HCEC 1CT (cell line): ENCODE results near the gene FOSL2.
"Not testable (repeated sequence)": the region's sequence is repeated elsewhere in the genome, so short reads cannot be mapped to it uniquely, and the experiment has no call there.

ENCODE experiments used
- DNase-seq: peaks from one replicate; pipeline ENCODE4 v3.0.0-alpha.2; 2017

FOSL2 gene

DNA sequence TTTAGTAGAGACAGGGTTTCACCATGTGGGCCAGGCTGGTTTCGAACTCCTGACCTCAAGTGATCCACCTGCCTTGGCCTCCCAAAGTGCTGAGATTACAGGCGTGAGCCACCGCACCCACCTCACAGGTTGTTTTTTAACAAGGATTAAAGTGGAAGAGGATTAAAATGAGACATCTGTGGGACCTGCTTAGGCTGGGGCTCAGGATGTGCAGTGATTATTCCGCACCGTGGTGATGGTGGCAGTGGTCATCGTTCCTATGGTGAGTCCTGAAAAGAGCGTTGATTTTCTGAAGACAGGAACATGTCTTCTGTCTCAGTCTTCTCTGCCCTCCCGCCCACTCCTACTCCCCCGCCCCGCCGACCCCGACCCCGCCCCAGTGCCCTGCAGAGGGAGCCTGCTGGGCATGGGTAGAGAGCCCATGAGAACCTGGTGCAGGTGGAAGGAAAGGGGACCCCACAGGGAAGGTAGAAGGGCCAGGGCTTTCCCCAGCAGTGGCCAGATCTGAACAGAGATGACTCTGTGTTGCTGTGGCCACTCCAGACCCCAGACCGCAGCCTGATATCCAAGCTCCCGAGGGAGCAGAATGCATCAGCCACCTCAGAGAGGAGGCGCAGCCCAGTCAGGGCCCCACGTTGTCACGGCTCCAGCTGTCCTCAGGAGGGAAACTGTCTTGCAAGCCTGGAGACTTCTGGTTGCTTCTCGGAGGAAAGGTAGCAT lies 34.5 kb upstream of the FOSL2 start:
- no peak for DNase-seq

DNA sequence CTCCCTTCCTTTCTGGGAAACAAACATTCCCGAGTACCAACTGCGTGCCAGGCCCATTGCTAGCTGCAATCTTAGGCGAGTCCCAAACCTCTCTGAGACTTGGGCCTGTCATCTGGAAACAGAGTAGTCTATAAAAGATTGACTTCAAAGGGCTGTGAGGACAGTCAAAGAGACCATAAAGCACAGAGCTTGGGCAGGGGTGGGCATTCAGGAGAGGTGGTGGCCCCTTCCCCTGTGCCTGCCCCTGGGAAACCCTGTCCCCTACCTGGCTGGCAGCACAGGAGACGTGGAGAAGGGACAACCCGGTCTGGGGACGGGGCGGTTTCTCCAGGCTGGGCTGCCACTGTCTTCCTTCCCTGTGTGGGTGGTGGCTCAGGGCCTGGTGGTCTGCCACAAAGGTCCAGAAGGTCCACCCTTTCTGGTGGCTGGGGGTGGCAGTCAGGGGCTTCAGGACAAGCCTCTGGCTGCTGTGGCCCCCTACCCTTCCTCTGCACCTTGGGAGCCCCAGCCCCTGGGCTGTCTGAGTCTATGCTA lies 33.9 kb upstream of the FOSL2 start:
- no peak for DNase-seq

DNA sequence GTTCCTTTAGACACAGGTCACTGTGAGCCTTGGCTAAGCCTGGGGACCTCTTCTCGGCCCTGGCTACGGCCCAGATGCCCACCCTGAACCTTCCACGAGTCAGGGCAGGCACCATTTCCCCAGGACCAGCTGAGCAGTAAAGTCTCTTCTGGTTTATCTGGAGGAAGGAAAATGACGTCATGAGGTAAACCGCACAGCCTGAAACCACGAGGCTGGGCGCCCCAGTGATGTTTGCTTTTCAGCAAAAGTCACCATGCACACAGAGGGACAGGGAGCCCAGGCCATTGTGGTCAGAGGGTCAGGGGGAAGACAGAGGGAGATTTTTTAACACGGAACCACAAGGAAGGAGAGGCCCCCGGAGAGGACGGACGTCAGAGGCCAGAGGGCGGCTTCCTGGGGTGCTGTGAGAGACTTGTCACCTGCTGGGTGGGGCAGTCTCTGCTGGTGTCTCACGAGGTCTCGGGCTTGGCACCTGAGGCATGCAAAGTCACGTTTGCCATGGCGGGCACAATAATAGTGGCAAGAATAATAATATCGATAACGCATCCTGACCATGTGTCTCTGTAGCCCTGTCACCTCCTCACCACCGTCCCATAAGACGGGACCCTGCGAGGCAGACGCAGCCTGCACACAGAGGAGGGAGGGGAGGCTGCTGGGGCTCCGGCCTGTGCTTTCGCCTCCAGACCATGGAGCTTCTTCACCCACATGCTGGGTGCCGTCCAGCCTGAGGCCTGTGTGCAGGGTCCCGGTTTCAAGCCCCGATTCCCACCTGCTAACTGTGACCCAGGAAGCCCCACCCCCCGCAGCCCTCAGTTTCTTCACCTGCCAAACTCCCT lies 33.2 kb upstream of the FOSL2 start:
- DNase-seq = no peak

DNA sequence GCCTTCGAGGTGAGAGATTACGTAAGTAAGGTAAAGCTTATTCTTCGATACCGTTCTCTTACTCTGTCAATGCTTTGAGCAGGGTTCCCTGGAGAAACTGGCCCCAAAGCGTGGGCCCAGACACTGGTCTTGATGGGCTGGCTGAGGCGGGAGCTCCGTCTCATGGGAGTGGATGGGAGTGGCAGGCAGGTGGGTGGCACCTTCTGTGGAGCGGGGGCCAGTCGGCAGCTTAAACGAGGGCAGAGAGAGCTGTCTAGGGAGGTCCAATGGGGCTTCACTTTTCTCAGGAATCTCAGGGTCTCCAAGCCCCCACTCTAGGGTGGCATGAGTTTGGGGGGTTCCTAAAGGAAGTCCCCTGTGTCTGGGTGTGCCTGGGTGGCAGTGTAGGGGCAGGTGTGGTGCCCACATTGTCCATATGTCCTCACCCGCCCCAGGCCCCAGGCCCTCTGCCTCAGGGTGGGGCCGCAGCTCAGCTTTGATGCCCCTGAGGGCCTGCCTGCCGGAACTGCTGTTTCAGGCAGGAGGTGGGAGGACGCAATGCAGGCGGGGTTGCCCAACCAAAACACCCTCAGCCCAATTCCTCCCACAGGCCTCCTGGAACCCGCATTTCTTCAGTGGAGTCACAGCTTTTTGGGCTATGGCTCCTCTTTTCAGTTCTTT lies 32.5 kb upstream of the FOSL2 start:
- DNase-seq = no peak

DNA sequence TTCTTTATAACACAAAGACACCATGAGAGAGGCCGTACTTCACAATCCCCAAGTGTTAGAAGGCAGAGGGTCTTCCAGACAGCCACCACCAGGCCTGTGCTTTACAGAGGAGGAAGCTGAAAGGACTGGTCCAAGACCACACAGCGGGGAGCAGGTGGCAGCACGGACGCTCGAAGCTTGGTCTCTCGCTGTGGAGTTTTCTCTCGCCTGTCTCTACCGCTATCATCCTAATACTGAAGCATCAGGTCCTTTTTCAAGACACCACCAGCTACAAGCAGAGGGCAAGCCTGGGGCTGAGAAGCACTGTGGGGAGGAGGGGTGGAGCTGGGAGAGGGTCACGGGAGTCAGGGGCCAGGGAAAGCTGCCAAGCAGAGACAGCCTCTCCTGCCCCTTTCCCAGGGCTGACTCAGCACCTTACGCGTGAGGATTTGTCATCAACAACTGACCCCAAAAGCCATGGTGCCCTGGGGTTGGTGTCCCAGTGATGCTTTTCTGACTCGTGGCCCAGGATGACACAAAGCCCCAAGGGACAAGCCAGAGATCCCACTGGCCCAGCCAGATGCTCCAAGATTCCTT lies 31.9 kb upstream of the FOSL2 start:
- DNase-seq = peak; percentile 69

DNA sequence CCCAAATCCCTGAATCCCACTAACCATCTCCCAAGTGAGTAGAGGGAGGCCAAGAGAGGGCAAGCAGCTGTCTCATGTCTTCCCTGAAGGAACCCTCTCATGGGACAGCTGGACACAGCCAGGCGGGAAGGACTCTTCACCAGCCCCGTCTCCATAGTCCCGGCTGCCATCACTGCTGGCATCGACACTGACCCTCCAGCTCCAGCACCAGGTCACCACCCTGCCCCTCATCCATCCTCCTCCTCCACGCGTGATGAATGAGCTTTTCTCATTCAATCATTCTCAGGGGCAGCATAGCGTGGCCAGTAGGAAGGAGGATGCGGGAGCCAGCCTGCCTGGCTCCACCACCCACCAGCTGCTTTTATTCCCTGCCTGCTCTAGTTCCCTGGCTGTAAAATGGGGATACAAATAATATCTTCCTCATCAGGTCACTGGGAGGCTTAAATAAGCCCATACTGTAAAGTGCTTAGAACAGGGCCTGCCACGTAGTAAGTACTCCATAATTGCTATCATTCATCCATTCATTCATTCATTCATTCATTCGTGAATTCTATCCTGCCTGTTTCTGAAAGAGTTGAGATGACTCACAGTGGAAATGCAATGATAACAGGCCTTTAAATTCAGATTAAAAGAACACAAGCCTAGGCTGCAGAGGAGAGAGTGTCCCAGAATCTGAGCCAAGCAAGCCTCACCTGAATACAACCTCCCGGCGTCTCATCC lies 30.5 kb upstream of the FOSL2 start:
- no peak for DNase-seq

DNA sequence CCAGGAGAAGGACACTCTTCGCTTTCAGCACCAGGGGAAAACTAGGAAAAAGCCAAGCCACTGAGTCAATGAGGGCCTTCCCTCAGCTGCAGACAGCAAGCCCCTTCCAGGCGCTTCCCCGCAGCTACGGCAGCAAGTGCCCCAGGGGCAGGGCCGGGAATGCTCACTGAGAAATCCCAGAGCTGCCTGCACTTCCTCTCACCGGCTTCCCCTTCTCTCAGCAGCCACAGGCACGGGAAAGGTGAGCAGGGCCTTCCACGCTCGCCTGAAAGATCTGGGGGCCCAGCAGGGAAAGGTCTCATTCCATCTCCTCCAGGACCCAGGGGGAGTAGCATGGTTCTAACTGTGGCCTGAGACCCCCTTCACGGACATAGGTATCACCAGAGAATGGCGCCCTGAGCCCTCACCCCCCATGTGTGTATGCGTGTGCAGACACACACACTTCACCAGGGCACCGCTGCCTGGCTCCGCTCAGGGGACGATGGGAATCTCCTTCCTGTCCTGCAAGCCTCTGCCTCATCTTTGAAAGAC lies 29.6 kb upstream of the FOSL2 start:
- DNase-seq = no peak

DNA sequence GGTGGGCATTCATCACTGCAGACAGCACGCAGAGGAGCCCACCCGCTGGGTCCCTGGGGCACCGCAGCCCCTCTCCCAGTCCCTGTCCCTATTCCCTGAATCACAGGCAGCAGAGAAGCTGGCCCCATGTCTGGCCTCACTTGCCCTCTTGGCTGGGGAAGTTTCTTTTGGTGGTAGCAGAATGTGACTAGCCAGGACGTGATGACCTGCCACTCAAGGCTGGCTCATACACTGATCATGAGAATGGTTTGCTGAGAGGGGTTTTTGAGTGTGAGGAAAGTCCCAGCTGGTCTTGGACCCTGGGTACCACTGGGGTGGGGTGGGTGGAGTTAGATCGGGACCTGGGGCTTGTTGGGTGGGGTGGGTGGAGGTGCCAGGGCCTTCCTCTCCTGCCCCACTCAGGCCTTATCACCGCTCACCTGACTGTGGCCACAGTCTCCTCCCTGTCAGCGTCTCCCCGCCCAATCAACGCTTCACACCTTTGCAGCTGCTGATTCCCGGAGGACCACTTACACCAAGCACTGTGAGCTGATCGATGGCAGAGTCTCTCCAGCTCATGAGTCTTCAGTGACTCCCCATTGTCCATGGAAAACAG lies 28.9 kb upstream of the FOSL2 start:
- DNase-seq = no peak

DNA sequence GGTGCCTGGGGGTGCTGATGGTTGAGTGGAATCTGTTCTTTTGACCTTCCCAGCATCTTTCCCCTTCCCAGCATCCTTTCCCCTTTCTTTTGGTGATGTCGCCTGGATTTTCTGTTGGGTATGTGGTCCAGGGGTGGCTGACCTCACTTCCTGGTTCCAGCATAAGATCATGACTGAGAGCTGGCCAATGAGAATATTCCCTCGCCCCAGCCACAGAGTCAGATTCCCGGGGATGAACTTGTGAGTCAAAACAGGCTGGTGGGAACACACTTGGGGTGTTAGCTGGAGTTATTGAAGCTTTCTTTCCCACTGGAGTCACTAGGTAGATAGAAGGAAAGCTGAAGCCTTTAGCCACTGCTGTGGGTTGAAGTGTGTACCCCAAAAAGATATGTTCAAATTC lies 28.0 kb upstream of the FOSL2 start:
- DNase-seq = no peak

DNA sequence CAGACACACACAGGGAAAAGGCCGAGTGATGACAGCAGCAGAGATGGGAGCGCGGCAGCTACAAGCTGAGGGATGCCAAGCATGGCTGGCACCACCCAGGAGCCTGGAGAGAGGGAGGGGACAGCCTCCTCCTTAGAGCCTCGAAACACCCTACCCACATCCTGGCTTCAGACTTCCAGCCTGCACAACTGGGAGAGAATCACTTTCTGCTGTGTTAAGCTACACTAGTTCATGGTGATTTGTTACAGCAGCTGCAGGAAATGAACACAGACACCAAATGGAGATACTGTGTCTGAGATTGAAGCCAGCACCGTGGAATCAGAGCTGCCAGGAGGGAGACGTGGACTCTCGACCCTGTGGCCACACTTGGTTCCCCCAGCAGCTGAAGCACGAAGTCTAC lies 27.5 kb upstream of the FOSL2 start:
- DNase-seq = no peak

DNA sequence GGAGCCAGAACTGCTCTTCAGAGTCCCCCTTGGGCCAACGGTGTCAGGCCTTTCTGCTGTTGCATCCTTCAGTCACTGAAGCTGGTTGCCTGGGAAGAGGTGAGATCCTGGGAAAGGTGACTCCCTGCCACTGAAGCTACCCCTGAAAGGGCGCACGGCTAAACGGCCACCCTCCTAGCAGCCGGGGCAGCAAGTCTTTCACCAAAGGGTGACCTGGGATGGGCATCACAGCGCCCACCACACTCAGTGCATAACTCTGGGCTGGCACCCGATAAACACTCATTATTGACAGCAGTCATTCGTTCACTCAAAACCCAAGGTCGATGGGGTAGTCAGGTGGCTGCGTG lies 26.5 kb upstream of the FOSL2 start:
- DNase-seq = no peak

DNA sequence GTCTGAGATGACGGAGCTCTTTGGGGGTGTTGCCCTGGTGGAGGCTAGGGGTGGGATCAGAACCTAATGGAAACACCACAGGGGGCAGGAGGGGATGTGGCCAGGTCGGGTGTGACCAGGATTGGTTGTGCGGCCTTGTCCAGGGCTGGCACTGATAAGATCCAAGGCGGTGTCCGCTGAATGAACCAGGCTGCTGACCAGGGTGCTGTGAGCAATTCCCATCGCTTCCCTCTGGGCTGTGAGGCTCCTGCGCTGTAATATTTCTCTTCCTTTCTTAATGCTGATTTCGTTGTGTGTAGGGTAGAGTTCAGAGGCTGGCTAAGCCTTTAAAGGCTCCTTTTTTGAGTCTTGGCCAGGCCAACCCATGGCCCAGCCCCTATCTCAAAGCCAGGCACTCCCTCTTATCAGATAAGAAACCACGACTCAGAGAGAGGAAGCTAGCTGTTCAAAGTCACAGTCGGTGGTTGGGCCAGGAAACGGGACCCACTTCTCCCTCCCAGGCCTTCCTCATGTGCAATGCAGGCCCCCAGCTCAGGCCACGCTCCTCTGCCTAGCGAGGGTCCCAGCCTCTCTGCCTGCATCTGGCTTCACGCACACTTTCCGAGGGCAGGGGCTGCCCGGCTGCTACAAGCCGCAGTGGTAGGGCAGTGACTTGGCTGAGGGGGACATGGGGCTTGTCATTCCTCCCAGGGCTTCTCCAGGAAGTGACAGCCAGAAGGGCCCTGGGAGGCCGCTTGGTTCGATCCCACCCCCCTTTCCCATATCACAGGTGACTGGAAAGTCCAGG lies 26.0 kb upstream of the FOSL2 start:
- DNase-seq = no peak

DNA sequence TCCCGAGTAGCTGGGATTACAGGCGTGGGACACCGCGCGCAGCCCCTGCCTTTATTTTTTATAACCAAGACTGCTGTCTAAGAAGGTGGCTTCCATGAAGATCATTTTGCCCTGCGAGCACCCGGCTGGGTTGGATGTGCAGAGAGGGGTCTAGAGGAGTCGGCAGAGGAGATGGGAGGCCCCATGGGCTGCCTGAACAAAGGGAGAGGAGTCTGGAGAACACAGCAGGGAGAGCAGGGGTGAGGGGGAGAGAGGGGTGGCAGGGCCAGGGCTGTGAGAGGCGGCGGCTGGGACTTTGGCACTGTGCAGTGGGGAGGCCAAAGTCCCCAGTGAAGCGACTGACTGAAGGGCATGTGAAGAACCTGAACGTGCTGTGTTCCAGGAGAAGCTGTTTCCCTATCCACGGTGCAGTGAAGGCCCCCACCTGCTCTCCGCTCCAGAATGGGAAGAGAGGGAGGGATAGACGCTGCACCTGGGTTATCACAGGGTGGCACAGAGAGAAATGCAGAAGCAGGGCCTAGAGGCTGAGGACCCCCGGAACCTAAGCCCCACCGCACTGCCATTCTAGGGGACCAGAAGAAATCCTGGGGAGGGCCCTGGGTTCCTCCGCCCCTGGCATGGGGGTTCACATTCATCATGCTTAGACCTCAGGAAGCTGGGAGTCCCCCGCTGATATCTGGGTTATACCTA lies 24.8 kb upstream of the FOSL2 start:
- no peak for DNase-seq

DNA sequence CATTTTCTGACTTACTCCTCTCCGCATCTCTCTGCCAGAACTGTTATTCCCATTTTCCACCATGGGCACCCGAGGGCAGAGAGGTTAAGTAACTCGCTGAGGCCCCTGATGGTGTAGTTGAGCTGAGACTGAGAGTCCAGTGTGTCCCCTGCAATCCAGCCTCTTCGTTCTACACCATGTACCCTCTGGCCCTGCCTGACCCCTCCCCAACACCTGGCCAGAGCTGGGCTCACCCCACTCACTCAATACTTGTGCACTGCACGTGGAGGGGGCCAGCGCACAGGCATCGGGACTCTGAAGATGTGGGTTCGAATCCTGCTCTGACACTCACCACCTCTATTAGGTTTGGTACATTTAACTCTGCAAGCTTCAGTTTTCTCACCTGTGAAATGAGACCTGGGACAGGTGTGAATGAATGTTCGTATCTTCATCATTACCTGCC lies 24.3 kb upstream of the FOSL2 start:
- DNase-seq = no peak

DNA sequence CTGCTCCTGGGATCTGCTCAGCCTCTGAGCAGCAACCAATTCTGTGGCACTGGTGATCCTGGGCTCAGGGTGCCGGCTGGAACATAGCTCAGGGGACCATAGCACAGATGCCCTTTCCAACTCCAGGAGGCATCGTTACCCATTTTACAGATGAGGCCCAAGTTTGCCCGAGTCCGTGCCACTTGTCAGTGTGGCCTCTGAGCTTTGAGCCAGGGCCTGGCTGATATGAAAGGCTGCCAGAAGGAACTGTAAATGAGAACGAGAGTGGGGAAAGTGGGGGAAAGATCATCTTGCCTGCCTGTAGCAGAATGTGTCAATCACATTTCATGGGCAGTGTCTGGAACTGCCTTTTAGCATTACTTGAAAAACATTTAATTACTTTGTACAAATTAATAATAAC lies 23.3 kb upstream of the FOSL2 start:
- DNase-seq = no peak

DNA sequence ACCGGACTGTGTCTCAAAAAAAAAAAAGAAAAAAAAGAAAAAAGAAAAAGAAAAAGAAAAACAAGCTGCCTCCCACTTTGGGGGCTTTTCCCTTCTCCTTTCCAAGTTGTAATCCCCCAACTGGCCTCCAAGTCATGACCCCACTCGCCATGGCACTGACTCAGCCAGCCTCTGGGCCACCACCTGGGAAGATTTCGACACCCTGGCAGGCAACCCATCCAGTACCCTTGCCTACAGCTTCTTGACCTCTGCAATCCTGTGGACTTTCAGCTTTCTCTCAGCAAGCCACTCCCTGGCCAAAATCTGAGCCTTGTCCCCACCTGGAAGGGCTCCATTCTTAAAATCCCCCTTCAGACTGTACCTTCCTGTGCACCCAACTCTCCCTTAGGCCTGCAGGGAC lies 22.3 kb upstream of the FOSL2 start:
- peak; percentile 30 for DNase-seq

DNA sequence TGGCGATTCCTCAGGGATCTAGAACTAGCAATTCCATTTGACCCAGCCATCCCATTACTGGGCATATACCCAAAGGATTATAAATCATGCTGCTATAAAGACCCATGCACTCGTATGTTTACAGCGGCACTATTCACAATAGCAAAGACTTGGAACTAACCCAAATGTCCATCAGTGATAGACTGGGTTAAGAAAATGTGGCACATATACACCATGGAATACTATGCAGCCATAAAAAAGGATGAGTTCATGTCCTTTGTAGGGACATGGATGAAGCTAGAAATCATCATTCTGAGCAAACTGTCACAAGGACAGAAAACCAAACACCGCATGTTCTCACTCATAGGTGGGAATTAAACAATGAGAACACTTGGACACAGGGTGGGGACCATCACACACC lies 20.9 kb upstream of the FOSL2 start:
- not testable (repeated sequence) for DNase-seq

DNA sequence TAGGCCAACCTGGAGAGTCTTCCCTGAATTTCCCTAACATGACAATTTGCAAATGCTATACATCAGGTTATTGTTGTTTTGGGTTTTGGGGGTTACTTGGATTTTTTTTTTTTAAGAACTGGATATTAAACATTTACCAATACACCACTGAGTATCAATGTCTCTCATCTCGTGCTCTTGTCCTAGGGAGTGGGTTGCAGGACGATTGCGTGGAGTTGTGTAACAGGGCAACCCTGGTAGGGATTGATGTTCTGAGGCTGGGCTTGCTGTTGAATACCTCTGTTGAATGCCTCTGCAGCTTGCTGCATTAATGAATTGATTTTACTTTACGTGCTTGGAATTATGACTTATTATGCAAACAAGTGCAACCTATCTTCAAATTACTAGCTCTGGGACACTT lies 18.8 kb upstream of the FOSL2 start:
- no peak for DNase-seq

DNA sequence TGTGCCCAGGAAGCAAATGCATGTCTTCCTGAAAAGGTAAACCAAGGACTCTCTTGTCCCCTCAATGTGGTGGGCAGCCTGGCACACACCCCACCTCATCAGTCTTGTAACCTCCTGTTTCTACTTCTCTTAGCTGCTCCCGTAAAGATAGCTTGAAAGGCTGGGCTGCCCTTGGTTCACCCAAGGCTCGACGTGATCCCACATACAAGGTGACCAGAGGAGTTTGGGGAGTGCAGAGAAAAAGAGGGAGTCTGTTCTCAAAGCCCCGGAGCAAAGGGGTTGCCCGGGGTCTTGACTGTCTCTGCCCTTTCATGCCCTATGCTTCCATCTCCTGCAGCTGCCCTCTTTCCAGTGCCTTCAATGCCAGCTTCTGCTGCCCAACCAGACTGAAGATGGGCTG lies 18.3 kb upstream of the FOSL2 start:
- DNase-seq = no peak

DNA sequence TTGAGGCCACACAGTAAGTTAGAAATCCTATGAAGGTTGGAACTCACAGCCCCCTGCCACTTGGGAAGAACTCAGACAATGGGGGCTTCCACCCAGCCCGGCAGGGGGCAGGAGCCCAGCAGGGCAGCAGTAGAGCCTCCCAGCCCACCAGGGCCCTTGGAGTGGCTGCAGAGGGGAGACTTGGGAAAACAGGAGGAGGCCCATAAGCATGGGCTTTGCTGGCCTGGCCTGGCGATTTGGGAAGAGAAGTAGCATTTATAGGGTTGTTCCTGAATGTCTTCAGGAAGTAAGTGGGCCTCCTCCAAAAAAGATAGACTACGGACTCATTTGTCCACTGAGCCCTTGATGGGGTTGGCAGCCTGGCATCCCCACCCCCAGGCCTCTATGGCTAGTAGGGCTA lies 17.4 kb upstream of the FOSL2 start:
- no peak for DNase-seq
